22Rv1 (cell line): ENCODE results near the gene GFRA1.

Experiments
- ZFX ChIP-seq: fragments of 450-650 bp; IDR thresholded peaks from 2 replicates; pipeline ENCODE4 v1.6.1; 2017; ENCODE audit warnings: antibody characterized with exemption, borderline replicate concordance
- TF ChIP-seq, protein P1 (sequence below): fragments of 450-650 bp; IDR thresholded peaks from 2 replicates; pipeline ENCODE4 v1.5.1; 2017; ENCODE audit warnings: mild to moderate bottlenecking

- TF ChIP-seq, protein P1, sequence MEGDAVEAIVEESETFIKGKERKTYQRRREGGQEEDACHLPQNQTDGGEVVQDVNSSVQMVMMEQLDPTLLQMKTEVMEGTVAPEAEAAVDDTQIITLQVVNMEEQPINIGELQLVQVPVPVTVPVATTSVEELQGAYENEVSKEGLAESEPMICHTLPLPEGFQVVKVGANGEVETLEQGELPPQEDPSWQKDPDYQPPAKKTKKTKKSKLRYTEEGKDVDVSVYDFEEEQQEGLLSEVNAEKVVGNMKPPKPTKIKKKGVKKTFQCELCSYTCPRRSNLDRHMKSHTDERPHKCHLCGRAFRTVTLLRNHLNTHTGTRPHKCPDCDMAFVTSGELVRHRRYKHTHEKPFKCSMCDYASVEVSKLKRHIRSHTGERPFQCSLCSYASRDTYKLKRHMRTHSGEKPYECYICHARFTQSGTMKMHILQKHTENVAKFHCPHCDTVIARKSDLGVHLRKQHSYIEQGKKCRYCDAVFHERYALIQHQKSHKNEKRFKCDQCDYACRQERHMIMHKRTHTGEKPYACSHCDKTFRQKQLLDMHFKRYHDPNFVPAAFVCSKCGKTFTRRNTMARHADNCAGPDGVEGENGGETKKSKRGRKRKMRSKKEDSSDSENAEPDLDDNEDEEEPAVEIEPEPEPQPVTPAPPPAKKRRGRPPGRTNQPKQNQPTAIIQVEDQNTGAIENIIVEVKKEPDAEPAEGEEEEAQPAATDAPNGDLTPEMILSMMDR, result no peak
- no peak for TF ChIP-seq ZFX
These were observed 229.7 kb downstream of the GFRA1 start for GRCh38 chr10:116043304-116043703.
